ENCODE data around the gene TEKT1. TPM values are rescaled to one million over a fixed set of nuclear protein-coding genes. Genes with fewer than 3 reads are reported as not detected.
"Not testable (repeated sequence)": the region's sequence is repeated elsewhere in the genome, so short reads cannot be mapped to it uniquely, and the experiment has no call there.

The TEKT1 gene
- not detected for polyA plus RNA-seq (2012; ENCODE audit: insufficient read depth, insufficient read length, low read depth)

DNA sequence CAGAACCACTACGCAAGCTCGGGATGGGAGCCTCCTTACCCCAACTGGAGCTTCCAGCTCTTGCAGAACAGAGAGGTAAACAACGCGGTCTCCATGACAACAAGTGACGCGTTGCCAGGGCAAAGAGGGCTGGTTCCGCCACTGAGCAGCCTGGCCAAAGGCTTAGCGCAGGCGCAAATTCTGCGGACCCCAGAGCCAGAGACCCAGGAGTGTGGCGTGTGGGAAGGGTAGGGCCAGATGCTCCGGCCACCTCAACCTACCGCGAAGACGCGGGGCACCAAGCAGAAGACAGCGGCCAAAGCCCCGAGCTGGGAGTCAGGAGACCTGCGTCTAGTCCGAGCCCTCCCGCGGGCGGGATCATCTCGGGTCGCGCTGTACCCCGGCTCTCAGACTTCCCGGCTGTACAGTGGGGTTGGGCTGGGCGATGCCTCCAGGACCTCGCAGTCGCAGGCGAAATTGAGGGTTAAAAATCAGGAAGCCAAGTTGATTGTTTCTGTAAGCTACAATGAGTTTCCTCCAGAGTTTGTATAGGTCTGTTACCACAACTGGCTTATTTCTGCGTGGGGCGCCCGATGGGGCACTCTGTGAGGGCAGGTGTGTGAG is at the start of gene TEKT1:
Gene TEKT1 (minus strand): TSS at position 69 of the 603 bp plus-strand sequence. CDS start 1,353 bp downstream, outside the sequence.
- Histone ChIP-seq H3K9me3 (no peaks in the 10 kb centered on the region), H3K27me3 (peaks cover 28% of the 10 kb centered on the region), H3K36me3 (no peaks in the 10 kb centered on the region), H3K4me3 (ENCODE audit: low read depth, low read length) (no peak within 1 kb of the TSS), H3K4me1 (no peaks in the 10 kb centered on the region)
- DNase-seq, result peak; percentile 45
- TF ChIP-seq, protein P1, sequence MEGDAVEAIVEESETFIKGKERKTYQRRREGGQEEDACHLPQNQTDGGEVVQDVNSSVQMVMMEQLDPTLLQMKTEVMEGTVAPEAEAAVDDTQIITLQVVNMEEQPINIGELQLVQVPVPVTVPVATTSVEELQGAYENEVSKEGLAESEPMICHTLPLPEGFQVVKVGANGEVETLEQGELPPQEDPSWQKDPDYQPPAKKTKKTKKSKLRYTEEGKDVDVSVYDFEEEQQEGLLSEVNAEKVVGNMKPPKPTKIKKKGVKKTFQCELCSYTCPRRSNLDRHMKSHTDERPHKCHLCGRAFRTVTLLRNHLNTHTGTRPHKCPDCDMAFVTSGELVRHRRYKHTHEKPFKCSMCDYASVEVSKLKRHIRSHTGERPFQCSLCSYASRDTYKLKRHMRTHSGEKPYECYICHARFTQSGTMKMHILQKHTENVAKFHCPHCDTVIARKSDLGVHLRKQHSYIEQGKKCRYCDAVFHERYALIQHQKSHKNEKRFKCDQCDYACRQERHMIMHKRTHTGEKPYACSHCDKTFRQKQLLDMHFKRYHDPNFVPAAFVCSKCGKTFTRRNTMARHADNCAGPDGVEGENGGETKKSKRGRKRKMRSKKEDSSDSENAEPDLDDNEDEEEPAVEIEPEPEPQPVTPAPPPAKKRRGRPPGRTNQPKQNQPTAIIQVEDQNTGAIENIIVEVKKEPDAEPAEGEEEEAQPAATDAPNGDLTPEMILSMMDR (IDR thresholded peaks at IDR 0.05; ENCODE audit: low read depth, low read length), result no peak

GRCh38 chr17:6879221-6879975 is 47.9 kb upstream of the TEKT1 start:
- not testable (repeated sequence) for H3K4me3 ChIP-seq (ENCODE audit: low read depth, low read length); H3K27me3 ChIP-seq; H3K4me1 ChIP-seq; DNase-seq; H3K36me3 ChIP-seq; H3K9me3 ChIP-seq

- not testable (repeated sequence) for DNase-seq; H3K27me3 ChIP-seq; H3K4me1 ChIP-seq; H3K36me3 ChIP-seq; H3K4me3 ChIP-seq (ENCODE audit: low read depth, low read length); H3K9me3 ChIP-seq
Measured at GRCh38 chr17:6875276-6875675, 43.7 kb upstream of the TEKT1 start.

DNA sequence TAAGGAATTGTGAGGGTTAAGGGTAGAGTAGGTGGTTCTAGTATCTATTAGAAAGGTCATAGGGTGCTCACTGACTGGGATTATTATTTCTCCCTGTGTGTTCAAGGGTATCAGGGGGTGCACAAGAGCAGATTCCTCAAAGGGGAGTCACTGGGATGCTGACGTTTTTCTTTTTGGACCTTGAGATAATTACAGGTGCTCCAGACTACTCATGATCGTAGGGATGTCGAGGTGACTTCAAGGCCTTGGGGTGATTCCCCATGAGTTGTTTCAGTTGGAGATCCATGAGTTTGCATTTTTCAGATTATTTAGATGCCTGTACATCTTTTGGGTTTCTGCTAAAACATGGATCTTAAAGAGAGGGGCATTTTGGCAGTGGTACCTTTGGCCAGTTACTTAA is 41.4 kb upstream of the TEKT1 start:
- no peak for DNase-seq
- H3K4me1 ChIP-seq, result no peaks in the 10 kb centered on the region
- no peaks in the 10 kb centered on the region for H3K9me3 ChIP-seq
- H3K36me3 ChIP-seq, result no peaks in the 10 kb centered on the region
- no peak overlapping the region for H3K4me3 ChIP-seq (ENCODE audit: low read depth, low read length)
- TF ChIP-seq, protein P1 (IDR thresholded peaks at IDR 0.05; ENCODE audit: low read depth, low read length), result no peak
- H3K27me3 ChIP-seq, result no peaks in the 10 kb centered on the region

DNA sequence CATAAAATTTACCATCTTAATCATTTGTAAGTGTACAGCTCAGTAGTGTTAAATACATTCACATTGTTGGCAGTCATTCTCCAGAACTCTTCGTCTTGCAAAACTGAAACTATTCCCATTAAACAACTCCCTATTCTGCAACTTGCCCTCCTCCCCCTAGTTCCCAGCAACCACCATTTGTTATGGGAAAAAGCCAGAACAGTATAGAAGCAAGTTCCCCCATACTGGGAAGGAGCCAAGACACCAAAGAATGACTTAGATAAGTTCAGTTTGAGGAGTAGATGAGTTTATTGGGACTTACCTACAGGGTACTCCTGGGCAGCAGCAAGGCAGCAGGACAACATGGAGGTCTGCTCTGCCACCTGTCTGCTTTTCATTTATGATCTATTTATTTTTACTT is 39.3 kb upstream of the TEKT1 start:
- no peaks in the 10 kb centered on the region for H3K36me3 ChIP-seq
- no peak overlapping the region for H3K4me3 ChIP-seq (ENCODE audit: low read depth, low read length)
- TF ChIP-seq, protein P1 (IDR thresholded peaks at IDR 0.05; ENCODE audit: low read depth, low read length), result no peak
- no peaks in the 10 kb centered on the region for H3K27me3 ChIP-seq
- no peaks in the 10 kb centered on the region for H3K9me3 ChIP-seq
- no peak for DNase-seq
- H3K4me1 ChIP-seq, result no peaks in the 10 kb centered on the region

DNA sequence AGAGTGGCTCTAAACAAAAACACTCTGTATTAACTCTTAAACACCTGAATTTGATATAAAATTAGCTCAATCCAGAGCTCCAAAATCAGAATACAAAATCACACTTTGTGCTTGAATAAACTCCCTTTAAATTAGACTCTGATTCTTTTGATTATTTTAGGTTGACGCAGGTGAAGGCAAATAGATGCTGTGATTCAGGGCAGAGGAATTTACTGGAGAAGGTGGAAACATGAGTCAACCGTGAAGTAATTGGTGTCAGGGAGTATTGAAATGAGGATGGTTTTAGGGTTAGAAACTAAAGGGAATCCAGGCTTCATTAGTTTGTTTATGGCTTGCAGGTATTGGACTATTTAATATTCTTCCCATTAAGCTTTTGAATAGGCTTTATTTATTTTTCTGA is 37.1 kb upstream of the TEKT1 start:
- no peaks in the 10 kb centered on the region for H3K4me1 ChIP-seq
- no peaks in the 10 kb centered on the region for H3K36me3 ChIP-seq
- no peaks in the 10 kb centered on the region for H3K9me3 ChIP-seq
- TF ChIP-seq, protein P1 (IDR thresholded peaks at IDR 0.05; ENCODE audit: low read depth, low read length), result no peak
- no peak overlapping the region for H3K4me3 ChIP-seq (ENCODE audit: low read depth, low read length)
- no peaks in the 10 kb centered on the region for H3K27me3 ChIP-seq
- DNase-seq, result no peak

DNA sequence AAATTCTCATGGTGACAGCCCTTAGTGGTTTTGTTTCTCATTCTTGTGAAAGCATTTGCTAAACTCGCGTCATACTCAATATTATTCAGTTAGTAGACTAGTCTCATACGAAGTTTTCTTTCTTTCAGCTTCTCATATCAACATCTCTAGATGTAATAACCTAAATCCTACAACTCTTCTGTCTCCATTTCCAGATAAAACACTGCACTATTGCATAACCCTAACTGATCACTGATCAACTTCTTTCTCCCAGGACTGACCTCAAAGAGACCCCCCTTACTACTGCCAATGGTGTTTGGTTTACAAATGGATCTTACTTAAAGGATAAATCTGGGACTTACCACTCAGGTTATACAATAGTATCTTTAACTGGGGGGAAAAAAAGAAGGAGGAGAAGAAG is 36.3 kb upstream of the TEKT1 start:
- Histone ChIP-seq H3K9me3 (no peaks in the 10 kb centered on the region), H3K4me1 (no peaks in the 10 kb centered on the region), H3K36me3 (no peaks in the 10 kb centered on the region), H3K4me3 (ENCODE audit: low read depth, low read length) (no peak overlapping the region), H3K27me3 (no peaks in the 10 kb centered on the region)
- DNase-seq, result no peak
- TF ChIP-seq, protein P1 (IDR thresholded peaks at IDR 0.05; ENCODE audit: low read depth, low read length), result no peak

All from BE2C (cell line).